Iris pigment epithelial cell (primary cell): ENCODE results near the gene IGSF9.

Source experiments
- DNase-seq: peaks from one replicate; pipeline ENCODE4 v3.0.0-alpha.2; 2011; ENCODE audit warnings: low read depth

Gene IGSF9, protein sequence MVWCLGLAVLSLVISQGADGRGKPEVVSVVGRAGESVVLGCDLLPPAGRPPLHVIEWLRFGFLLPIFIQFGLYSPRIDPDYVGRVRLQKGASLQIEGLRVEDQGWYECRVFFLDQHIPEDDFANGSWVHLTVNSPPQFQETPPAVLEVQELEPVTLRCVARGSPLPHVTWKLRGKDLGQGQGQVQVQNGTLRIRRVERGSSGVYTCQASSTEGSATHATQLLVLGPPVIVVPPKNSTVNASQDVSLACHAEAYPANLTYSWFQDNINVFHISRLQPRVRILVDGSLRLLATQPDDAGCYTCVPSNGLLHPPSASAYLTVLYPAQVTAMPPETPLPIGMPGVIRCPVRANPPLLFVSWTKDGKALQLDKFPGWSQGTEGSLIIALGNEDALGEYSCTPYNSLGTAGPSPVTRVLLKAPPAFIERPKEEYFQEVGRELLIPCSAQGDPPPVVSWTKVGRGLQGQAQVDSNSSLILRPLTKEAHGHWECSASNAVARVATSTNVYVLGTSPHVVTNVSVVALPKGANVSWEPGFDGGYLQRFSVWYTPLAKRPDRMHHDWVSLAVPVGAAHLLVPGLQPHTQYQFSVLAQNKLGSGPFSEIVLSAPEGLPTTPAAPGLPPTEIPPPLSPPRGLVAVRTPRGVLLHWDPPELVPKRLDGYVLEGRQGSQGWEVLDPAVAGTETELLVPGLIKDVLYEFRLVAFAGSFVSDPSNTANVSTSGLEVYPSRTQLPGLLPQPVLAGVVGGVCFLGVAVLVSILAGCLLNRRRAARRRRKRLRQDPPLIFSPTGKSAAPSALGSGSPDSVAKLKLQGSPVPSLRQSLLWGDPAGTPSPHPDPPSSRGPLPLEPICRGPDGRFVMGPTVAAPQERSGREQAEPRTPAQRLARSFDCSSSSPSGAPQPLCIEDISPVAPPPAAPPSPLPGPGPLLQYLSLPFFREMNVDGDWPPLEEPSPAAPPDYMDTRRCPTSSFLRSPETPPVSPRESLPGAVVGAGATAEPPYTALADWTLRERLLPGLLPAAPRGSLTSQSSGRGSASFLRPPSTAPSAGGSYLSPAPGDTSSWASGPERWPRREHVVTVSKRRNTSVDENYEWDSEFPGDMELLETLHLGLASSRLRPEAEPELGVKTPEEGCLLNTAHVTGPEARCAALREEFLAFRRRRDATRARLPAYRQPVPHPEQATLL

GRCh38 chr1:159945483-159946241, at the start of gene IGSF9:
Gene IGSF9, minus strand, starts transcription at chr1:159945613. Its CDS starts 2,159 bp downstream, at chr1:159943454.
- DNase-seq, result peak; percentile 59

DNA sequence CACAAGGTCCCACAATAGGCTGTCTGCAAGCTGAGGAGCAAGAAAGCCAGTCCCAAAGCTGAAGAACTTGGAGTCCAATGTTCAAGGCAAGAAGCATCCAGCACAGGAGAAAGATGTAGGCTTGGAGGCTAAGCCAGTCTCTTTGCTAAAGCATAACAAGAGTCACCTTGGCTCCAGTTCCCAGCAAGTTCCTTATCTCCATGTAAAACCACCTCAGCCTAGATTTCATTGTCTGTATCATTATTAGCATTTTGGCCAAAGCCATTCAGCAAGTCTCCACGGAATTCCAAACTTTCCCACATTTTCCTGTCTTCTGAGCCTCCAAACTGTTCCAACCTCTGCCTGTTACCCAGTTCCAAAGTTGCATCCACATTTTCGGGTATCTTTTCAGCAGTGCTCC, 49.5 kb upstream of the IGSF9 start:
- DNase-seq, result no peak

DNA sequence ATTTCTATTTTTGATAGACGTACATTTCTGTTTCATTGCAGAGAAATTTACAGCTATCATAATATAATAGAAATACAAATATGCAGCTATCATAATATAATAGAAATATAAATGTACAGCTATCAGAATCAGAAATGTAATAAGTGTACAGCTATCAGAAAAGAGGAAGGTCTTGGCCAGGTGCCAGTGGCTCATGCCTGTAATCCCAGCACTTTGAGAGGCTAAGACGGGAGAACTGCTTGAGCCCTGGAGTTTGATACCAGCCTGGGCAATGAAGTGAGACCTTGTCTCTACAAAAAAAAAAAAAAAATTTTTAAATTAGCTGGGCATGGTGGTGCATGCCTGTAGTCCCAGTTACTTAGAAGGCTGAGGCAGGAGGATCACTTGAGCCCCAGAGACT, 48.5 kb upstream of the IGSF9 start:
- no peak for DNase-seq

DNA sequence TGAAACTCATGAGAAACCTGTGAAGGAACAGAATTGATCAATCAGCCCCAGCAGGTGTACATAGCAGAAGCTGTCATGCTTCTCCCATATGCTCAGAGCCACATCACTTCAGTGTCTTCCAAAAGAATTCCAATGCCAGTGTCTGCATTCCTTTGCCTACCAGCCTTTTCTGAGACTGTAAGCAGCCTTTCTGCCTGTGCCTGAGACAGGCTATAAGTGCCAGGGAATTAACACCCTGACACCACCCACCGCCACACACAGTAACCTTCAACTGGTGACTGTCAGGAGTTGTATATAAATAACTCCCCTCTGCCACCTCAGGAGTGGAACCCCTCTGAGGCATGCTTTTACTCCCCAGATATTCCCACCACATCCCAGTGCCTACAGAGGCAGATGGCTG, 46.7 kb upstream of the IGSF9 start:
- DNase-seq, result no peak

DNA sequence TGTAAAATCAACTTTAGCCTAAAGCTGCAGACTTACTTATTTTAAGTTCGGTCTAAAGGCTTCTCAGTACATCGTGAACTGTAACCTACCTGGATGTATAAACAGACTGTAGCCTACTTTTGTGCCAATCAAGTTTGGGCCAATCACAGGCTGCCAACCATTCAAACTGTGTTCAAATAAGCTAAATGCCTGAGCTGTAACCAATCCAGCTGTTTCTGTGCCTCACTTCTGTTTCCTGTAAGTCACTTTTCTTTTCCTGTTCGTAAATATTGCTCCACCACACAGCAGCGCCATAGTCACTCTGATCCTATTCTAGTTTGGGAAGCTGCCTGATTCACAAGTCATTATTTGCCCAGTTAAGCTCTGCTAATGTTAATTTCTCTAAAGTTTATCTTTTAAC, 46.1 kb upstream of the IGSF9 start:
- DNase-seq, result no peak

- no peak for DNase-seq
Observed at GRCh38 chr1:159990005-159990404, 44.6 kb upstream of the IGSF9 start.

DNA sequence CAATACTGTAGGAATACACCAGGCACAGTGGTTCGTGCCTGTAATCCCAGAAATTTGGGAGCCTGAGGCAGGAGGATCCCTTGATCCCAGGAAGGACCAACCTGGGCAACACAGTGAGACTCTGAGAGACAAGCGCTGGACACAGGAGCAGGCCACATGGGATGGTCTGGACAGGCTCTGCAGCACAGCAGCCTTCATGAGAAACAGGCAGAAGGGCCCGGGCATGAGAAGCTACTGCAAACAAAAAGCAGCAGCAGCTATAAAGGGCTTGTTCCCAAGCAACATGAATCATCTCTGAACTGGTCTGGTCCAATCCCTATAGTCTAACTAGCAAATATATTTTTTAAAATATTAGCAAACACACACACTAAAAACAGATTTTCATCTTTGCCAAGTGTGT, 44.2 kb upstream of the IGSF9 start:
- no peak for DNase-seq

GRCh38 chr1:159988006-159988405, 42.6 kb upstream of the IGSF9 start:
- DNase-seq, result no peak

GRCh38 chr1:159987186-159987585, 41.8 kb upstream of the IGSF9 start:
- no peak for DNase-seq

- no peak for DNase-seq
Observed at GRCh38 chr1:159986531-159986930, 41.1 kb upstream of the IGSF9 start.

- no peak for DNase-seq
Observed at GRCh38 chr1:159986093-159986492, 40.7 kb upstream of the IGSF9 start.

DNA sequence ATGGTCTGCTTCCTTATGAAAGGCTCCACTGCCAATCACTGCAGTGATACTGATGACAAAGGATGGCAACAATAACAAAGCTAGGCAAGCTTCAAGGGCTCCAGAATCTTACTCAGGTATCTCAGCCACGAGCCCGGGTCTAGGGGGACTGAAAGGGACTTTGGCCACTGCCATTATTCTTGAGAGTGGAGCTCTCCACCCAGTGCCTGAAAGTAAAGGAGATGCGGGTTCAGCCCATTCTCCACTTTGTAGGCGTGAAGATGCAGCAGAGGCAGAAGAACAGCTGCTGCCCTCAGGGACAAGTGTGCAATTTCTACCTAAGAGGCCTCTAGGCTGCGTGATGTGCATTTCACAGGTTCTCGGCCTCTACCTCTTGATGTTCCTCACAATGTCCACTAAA, 40.1 kb upstream of the IGSF9 start:
- DNase-seq, result no peak

GRCh38 chr1:159983681-159984080, 38.3 kb upstream of the IGSF9 start:
- DNase-seq, result no peak

- no peak for DNase-seq
Observed at GRCh38 chr1:159982280-159982679, 36.9 kb upstream of the IGSF9 start.

DNA sequence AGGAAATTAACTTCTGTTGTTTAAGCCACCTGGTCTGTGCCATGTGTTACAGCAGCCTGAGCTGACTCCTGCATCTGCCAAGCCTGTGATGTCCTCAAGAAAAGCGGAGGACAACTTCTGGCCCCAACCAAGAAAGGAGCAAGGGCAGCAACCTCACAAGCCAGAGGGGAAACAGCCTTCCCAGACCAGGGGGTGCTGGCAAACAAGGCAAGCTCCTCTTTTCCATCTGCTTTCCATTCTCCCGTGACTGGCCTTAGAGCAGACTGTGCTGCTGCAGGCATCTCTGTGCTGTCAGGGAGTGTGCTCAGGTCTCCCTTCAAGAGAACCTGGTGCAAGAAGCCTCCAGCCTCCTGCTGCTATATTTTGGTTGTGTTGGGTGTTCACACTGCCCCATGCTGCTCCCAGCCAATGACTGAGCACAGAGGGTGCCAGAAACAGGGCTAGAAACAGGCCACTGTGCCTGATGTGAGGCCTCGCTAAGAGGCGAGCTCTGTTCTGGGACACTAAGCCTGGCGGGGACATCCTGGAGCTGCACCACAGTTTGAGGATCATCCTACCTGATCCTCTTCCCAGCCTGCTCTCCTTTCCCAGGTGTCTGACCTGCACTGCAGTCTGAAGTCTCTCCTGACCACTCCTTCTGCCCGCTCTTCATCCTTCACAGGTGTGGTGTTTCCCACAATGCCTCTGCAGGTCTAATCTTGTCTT, 36.1 kb upstream of the IGSF9 start:
- DNase-seq, result no peak

- DNase-seq, result no peak
Observed at GRCh38 chr1:159980786-159981185, 35.4 kb upstream of the IGSF9 start.

GRCh38 chr1:159980076-159980475, 34.7 kb upstream of the IGSF9 start:
- DNase-seq, result no peak

- peak; percentile 15 for DNase-seq
Observed at GRCh38 chr1:159979257-159979656, 33.8 kb upstream of the IGSF9 start.

- no peak for DNase-seq
Observed at GRCh38 chr1:159978107-159978398, 32.6 kb upstream of the IGSF9 start.

GRCh38 chr1:159977364-159978106, 32.1 kb upstream of the IGSF9 start:
- no peak for DNase-seq
